NCI-H748 (cell line): ENCODE results near the gene UBE2QL1.

Source experiments
- DNase-seq: peaks from one replicate; lab custom pipeline; 2025; ENCODE audit not compliant: unreplicated experiment; lab: John Stamatoyannopoulos, UW

Gene UBE2QL1

GRCh38 chr5:6453937-6454560, 5.4 kb downstream of the UBE2QL1 start:
- DNase-seq, result no peak

DNA sequence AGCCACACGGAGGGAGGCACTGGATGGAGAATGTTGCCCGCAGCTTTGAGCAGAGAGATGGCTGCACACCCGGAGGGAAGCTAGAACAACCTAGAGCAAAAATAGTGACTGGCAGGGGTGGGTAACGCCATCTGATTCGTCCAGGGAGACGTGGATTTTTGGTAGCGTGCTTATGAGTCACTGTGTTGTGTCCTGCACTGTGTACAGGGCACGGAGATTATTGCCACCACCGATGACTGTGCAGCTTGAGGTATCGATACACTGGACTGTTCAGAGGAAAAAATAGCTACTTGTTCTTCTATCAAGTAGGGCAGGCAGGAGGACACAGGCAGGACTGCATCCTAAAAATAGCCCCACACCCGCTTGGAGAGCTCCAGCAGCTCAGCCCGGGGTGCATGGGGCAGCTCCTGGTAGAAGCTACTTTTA, 6.0 kb downstream of the UBE2QL1 start:
- no peak for DNase-seq

GRCh38 chr5:6455571-6456200, 7.0 kb downstream of the UBE2QL1 start:
- DNase-seq, result no peak

DNA sequence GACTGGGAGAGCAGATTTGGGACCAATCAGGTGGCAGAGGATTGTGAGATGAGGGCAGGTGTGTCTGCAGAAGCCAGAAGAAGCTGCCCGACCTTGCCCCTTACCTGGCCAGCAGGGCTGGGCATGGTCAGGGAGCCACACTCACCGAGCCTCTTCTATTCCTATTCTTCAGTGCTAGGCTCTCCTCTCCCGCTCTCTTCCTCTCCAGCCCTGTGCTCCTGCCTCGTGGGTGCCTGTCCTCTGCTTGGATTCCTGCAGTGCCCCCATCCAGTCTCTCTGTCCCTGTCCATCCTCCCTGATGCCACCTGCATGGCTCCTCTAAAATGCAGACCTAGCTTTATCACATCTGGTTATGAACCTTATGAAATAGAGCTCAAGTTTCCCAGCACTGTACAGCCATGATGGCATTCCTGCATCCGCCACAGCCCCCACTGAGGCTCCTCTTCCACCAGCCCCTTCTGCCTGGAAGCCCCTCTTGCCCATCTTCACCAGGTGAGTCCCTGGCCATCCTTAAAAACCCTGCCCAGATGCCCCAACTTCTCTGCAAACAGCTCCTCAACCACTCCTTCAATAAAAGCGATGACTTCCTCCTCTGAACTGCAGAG, 8.2 kb downstream of the UBE2QL1 start:
- no peak for DNase-seq

GRCh38 chr5:6457592-6457991, 8.9 kb downstream of the UBE2QL1 start:
- no peak for DNase-seq

GRCh38 chr5:6458833-6459232, 10.2 kb downstream of the UBE2QL1 start:
- DNase-seq, result no peak

DNA sequence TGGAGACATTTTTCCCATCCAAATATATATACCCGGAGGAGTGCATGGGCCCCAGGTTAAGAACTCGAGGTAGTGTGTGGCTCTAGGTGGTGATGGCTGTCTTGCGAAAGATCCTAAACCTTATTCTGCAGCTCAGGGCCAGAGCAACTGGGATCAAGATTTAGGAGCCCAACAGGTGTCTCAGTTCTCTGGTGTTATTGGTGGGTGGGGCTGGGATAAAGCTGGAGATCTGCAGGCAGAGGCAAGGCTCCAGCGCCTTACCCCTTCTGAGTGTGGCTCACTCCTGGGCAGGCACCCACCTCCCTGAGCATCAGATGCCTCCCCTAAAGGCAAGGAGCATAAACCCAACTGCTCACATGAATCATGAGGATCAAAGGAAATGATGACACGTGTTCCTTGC, 11.2 kb downstream of the UBE2QL1 start:
- DNase-seq, result no peak

DNA sequence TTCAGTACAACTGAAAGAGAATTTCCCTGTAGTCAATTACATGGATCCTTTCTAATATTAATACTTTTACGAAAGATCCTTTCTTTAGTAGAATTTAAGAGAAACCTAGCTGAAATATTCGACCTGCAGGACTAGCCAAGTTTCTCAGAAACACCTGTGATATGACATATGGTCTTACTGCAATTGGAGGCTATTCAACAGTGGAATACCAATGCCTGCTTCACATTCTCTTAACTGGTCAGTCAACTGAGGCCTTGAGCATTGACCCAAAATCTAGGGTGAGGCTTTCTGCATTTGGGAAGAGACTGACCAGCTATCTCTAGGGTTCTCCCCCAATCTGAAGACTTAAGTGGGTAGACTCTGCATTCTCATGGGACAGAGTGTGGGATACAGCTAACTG, 12.3 kb downstream of the UBE2QL1 start:
- DNase-seq, result no peak

GRCh38 chr5:6461793-6462650, 13.4 kb downstream of the UBE2QL1 start:
- no peak for DNase-seq

- no peak for DNase-seq
Observed at GRCh38 chr5:6462671-6463070, 14.0 kb downstream of the UBE2QL1 start.

GRCh38 chr5:6464441-6464840, 15.8 kb downstream of the UBE2QL1 start:
- no peak for DNase-seq

DNA sequence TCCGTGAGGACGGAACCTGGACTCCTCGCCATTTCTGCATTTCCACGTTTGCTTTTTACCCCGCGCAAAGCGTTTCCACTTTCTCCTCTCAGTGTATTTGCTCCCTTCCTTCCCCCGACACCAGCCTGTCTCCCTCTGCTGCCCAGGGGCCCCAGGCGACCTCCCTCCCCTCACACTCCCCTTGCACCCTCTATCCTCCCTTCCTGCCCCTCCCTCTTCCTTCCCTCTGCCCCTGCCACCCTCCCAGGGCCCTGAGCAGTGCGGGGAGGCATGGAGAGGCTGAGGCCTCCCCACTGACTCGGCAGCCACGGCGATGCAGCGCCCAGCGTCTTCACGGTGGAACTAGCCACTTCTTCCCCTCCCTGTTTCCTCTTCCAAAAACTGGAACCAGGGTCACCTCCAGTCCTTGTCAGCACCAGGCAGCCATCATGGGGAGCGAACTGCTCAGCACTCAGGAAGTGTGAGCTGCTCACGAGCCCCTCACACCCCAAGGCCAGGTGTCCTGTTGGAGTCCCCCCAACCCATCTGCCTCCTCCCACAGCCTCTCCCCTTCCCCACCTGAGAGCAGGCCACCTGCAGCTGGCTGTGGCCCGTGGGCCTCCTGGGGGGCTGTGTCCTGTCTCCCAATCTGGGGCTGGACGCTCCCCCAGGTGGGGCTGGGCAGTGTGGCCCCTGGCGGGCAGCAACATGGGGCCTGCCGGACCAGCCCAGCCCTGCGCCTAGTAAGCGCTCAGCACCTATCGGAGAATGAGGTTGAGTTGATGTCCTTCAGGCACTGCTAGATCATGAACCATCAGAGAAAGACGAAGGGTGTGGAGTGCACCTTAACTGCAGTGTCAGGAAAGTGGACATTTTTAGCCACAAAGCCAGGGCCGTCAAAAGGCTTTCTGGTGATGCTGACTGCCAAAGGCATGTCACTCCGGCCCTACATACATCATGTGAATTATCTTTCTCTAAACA, 17.5 kb downstream of the UBE2QL1 start:
- no peak for DNase-seq

- no peak for DNase-seq
Observed at GRCh38 chr5:6466975-6467567, 18.4 kb downstream of the UBE2QL1 start.

DNA sequence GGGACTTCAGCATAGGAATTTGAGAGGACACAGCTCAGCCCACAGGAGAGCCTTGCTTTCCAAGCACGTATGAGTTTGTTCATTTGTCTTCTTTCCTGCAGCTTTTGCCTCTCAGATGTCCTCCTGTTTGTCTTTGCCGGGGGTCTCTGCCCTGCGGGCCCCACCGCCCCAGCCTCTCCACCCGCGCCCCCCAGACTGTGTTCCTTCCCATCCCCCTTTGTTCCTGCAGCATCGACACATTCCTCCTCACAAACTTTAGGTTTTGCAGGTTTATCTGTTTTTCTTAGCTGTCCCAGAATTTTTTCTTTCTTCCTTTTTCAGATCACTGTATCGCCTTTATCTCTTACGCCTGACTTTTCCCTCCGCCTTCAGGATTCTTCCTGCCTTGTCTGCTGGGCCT, 18.9 kb downstream of the UBE2QL1 start:
- DNase-seq, result no peak

GRCh38 chr5:6468104-6468503, 19.4 kb downstream of the UBE2QL1 start:
- no peak for DNase-seq

DNA sequence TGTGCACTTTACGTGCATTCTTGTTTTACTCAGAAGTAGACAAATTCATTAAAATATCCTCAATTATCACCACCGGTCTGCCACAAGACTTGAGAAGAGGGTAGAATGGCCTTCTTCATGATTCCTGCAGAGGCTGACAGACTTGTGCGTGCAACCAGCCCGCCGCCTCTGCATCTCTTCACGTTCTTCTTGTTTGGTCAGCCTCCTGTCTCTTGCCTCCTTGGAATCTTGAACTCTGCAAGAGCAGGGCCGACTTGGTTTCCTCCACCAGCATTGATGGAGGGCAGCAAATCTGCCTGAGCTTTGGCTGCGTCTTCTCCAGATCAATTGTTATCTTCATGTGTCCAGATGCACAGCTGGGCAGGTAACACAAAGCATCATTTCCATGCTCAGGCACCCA, 20.2 kb downstream of the UBE2QL1 start:
- DNase-seq, result no peak

GRCh38 chr5:6469836-6470235, 21.2 kb downstream of the UBE2QL1 start:
- DNase-seq, result no peak

DNA sequence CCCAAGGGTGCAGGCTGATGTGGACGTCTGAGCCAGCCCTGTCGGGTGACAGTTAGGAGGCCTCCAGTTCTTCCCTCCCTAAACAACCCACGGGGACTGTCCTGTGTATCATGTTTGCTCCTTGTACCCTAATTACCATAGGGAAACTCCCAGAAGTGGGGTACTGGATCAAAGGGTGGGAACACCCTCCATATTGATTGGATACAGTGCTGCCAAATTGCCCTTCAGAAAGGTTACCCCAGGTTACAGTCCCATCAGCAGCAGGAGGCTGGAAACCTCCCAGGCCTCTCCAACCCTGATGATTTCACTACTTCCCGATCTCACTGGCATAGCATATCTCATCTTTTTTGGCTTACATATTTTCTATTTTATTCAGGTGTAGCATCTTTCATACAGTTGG, 22.0 kb downstream of the UBE2QL1 start:
- no peak for DNase-seq

DNA sequence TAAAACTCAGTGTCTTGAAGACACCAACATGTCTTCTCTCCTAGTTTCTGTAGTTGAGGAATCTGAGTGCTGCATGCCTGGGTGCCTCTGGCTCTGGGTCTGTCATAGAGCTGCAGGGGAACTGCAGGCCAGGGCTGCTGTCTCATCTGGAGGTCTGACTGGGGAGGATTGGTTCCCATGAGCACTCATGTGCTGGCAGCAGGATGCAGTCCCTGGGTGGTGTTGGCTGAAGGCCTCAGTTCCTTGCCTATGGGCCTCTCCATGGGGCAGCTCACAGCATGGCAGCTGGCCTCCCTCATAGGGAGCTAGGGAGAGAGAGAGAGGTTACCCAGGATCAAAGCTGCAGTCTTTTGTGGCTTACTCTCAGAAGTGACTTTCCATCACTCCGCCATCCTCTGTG, 22.6 kb downstream of the UBE2QL1 start:
- DNase-seq, result no peak

- DNase-seq, result peak; percentile 75
Observed at GRCh38 chr5:6472792-6473191, 24.1 kb downstream of the UBE2QL1 start.
